ENCODE data around the gene AKR1D1. TPM values are rescaled to one million over a fixed set of nuclear protein-coding genes. Genes with fewer than 3 reads are reported as not detected.

The AKR1D1 gene
- total RNA-seq, 4 donors from 2014 or later: not detected

DNA sequence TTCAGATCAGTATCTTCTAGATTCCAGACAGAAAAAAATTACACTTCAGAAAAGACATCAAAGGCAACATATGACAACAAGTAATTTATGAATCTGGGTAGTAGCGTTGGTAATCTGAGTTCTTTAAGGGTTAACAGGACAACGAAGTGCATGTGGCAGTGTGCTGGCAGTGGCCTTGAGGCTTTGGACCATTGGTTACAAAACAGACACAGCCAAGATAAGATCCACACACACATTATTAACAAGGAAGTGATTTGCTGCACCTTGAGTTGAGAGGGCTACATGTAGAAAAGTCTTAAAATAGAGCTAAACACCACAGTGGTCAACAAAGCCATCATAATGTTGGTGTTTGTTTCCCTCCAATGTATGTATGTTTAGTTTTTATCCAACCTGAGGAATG, 40.6 kb downstream of the AKR1D1 start:
- H3K27ac ChIP-seq: no peak overlapping the region
- no peaks in the 10 kb centered on the region for H3K4me1 ChIP-seq
- TF ChIP-seq, protein P1, sequence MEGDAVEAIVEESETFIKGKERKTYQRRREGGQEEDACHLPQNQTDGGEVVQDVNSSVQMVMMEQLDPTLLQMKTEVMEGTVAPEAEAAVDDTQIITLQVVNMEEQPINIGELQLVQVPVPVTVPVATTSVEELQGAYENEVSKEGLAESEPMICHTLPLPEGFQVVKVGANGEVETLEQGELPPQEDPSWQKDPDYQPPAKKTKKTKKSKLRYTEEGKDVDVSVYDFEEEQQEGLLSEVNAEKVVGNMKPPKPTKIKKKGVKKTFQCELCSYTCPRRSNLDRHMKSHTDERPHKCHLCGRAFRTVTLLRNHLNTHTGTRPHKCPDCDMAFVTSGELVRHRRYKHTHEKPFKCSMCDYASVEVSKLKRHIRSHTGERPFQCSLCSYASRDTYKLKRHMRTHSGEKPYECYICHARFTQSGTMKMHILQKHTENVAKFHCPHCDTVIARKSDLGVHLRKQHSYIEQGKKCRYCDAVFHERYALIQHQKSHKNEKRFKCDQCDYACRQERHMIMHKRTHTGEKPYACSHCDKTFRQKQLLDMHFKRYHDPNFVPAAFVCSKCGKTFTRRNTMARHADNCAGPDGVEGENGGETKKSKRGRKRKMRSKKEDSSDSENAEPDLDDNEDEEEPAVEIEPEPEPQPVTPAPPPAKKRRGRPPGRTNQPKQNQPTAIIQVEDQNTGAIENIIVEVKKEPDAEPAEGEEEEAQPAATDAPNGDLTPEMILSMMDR (IDR thresholded peaks at IDR 0.05): no peak
- TF ChIP-seq POLR2A (IDR thresholded peaks at IDR 0.05): no peak
- H3K9me3 ChIP-seq: no peaks in the 10 kb centered on the region
- H3K4me3 ChIP-seq: no peak overlapping the region
- H3K36me3 ChIP-seq: no peaks in the 10 kb centered on the region
- DNase-seq: no peak
- H3K27me3 ChIP-seq: no peaks in the 10 kb centered on the region

DNA sequence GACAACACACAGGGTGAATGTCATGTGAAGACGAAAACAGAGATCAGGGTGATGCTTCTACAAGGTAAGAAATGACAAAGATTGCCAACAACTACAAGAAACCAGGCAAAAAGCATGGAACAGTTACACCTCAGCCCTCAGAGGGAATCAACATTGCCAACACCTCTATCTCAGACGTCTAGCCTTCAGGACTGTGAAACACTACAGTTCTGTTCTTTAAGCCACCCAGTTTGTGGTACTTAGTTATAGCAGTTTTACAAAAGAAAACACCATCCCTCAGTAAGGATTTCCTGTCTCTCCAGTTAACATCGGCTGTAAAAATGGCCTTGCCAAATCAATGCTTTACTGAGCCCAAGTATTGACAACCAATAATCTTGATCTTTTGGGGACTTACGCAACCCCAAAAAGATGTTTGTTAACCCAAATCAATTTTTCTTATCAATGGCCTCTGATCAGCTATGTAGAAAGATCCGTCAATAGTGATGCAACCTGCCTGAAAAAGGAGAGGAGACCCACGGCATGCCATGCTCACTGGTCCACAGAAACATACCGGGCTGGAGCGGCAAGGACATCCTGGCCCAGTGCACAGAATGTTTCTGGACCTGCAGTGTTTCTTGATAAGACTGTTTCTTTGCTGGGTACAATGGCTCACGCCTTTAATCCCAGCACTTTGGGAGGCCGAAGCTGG, 44.0 kb downstream of the AKR1D1 start:
- DNase-seq: no peak
- no peak for TF ChIP-seq POLR2A (IDR thresholded peaks at IDR 0.05)
- TF ChIP-seq, protein P1 (IDR thresholded peaks at IDR 0.05): no peak
- Histone ChIP-seq H3K27me3 (no peaks in the 10 kb centered on the region), H3K36me3 (no peaks in the 10 kb centered on the region), H3K9me3 (no peaks in the 10 kb centered on the region), H3K4me1 (no peaks in the 10 kb centered on the region), H3K4me3 (no peak overlapping the region), H3K27ac (no peak overlapping the region)

DNA sequence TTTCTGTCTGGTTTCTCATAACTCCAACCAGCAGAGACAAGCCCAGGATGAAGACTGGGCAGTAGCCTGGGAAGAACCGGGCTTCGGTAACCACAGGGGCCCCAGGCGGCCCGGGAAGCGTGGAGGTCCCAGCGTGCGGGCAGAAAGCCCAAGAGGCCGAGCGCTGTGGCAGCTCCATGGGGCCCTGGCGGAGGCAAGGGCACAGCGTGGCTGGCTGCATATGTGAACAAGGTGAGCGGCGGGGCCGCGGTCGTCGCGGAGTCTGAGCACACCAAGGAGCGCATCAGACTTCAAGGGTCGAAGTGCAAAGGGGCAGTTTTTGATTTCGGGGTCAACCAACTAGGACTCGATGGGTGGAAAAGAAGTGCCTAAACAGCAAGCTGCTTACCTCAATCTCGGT, 45.9 kb downstream of the AKR1D1 start:
- DNase-seq: no peak
- Histone ChIP-seq H3K4me3 (no peak overlapping the region), H3K36me3 (no peaks in the 10 kb centered on the region), H3K27me3 (no peaks in the 10 kb centered on the region), H3K9me3 (no peaks in the 10 kb centered on the region), H3K4me1 (no peaks in the 10 kb centered on the region), H3K27ac (no peak overlapping the region)
- TF ChIP-seq, protein P1 (IDR thresholded peaks at IDR 0.05): no peak
- TF ChIP-seq POLR2A (IDR thresholded peaks at IDR 0.05): no peak

DNA sequence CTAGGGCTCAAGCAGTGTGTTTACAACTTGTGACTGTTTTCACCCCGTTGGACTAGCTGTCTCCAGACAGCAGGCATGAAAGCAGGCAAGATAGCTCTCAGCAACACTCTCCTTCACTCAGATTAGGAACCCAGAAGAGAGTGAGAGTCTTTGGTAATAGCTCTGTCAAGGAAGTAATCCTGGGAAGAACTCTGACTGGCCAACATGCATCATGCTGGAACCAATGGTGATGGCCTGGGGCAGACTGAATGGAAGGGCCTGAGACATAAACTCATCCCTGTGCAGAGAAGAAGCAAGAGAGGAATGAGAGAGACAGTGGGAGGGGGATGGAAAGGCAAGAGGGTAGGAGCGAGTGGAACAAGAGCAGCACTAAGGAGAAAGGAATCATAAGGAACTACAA, 48.9 kb downstream of the AKR1D1 start:
- H3K9me3 ChIP-seq: no peaks in the 10 kb centered on the region
- DNase-seq: no peak
- no peaks in the 10 kb centered on the region for H3K4me1 ChIP-seq
- H3K27ac ChIP-seq: no peak overlapping the region
- H3K27me3 ChIP-seq: no peaks in the 10 kb centered on the region
- H3K4me3 ChIP-seq: no peak overlapping the region
- no peak for TF ChIP-seq POLR2A (IDR thresholded peaks at IDR 0.05)
- TF ChIP-seq, protein P1 (IDR thresholded peaks at IDR 0.05): no peak
- no peaks in the 10 kb centered on the region for H3K36me3 ChIP-seq

DNA sequence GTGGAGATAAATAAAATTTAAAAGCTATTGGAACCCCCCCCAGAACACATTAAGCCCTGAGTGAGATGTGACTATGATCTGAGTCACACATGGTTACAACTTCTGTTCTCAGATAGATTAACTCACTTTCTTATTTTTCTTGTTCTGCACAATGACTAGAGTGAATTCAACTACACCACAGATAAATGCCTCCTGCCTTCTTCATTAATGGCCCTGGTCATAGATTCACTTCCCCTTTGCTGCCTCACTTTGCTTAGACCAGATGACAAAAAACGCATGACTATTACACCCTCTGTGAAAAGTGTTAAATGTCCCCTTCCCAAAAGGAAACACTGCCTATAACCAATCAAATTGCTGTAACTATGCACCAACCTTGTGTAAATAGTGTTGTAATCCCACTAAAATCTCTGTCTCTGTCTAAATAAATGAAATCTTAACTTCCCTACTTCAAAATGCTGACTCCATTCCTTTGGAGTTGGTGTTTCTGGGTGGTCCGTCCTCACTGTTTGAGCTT, 49.4 kb downstream of the AKR1D1 start:
- TF ChIP-seq, protein P1 (IDR thresholded peaks at IDR 0.05): no peak
- TF ChIP-seq POLR2A (IDR thresholded peaks at IDR 0.05): no peak
- H3K9me3 ChIP-seq: no peaks in the 10 kb centered on the region
- no peaks in the 10 kb centered on the region for H3K36me3 ChIP-seq
- no peak overlapping the region for H3K27ac ChIP-seq
- no peaks in the 10 kb centered on the region for H3K27me3 ChIP-seq
- DNase-seq: no peak
- H3K4me3 ChIP-seq: no peak overlapping the region
- H3K4me1 ChIP-seq: no peaks in the 10 kb centered on the region
